Activated T-cell treated with anti-CD3 and anti-CD28 coated beads, Interleukin-2, amount 50 U/mL, for 4 hours (primary cell): ENCODE results near the gene SLC5A1. TPM values are rescaled to one million over a fixed set of nuclear protein-coding genes. Genes with fewer than 3 reads are reported as not detected.
A peak's percentile ranks its signal among the peaks of the same experiment; 100 is the strongest.
"Not testable (repeated sequence)": the region's sequence is repeated elsewhere in the genome, so short reads cannot be mapped to it uniquely, and the experiment has no call there.

Experiments
- ATAC-seq, 2 donors: fragments of 200-7000 bp; cut with Tn5 transposase; one replicate each; pipeline ENCODE4 v1.10.0; 2021
- DNase-seq: peaks from one replicate; pipeline ENCODE4 v3.0.0-alpha.2; 2020
- H3K27me3 Mint-ChIP-seq: one replicate; pipeline ENCODE4 v1.8.0; 2021; ENCODE audit warnings: low read depth, mixed read lengths
- H3K36me3 Mint-ChIP-seq: one replicate; pipeline ENCODE4 v1.8.0; 2022; ENCODE audit warnings: mixed read lengths; ENCODE audit not compliant: insufficient read depth
- H3K4me1 Mint-ChIP-seq: one replicate; pipeline ENCODE4 v1.8.0; 2021; ENCODE audit warnings: low read depth, mixed read lengths
- H3K4me3 Mint-ChIP-seq: one replicate; pipeline ENCODE4 v1.8.0; 2021; ENCODE audit warnings: mild to moderate bottlenecking, moderate library complexity, mixed read lengths
- H3K9me3 Mint-ChIP-seq: one replicate; pipeline ENCODE4 v1.8.0; 2021; ENCODE audit warnings: mixed read lengths
- total RNA-seq, 3 donors: library from RNA; stranded (reverse); gene quantifications; one replicate each; pipeline ENCODE4 v1.2.1, GENCODE V29; 2021

SLC5A1 gene
- total RNA-seq, 3 donors from 2014 or later: not detected

DNA sequence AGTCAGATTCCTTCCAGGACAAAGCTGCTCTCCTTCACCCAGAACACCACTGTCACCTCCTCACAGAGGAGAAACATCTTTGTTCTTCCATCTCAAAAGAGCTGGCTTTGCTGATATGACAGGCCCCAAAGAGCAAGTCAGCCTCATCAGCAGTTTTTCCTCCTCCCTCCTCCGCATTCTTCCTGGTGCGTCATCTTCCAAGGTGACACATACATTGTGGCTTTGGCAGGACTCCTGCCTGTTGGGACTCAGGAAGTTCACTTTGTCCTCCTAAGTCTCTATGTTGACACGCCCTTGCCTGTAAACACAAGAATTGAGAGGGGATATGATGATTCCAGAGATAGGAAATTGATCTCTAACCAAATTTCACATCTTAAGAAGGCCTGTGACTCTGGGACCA is 92.9 kb downstream of the SLC5A1 start:
- H3K4me1 Mint-ChIP-seq: peaks cover 19% of the 10 kb centered on the region
- ATAC-seq, H3K9me3 Mint-ChIP-seq, H3K4me3 Mint-ChIP-seq, H3K36me3 Mint-ChIP-seq, DNase-seq, H3K27me3 Mint-ChIP-seq: not testable (repeated sequence)

DNA sequence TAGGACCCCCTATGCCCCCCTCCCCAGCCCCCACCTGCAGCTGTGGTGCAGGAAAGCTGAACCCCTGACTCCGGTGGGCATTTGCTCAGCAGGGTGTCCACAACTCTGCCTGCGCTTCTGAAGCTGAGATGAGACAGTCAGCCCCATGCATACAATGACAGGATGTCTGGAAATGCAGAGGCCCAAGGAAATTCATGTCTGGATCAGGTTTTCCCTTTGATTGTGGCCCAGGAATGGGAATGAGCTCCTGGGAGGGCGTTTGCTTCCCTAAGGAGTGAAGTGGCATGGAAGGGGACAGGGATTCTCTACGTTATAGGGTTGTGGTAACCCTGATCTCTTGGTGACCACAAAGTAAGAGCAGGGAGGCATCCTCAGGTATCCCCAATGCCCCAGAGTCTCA is 93.8 kb downstream of the SLC5A1 start:
- H3K36me3 Mint-ChIP-seq, ATAC-seq, H3K27me3 Mint-ChIP-seq, DNase-seq, H3K9me3 Mint-ChIP-seq, H3K4me3 Mint-ChIP-seq: not testable (repeated sequence)
- H3K4me1 Mint-ChIP-seq: peaks cover 24% of the 10 kb centered on the region

- H3K36me3 Mint-ChIP-seq, H3K27me3 Mint-ChIP-seq, H3K9me3 Mint-ChIP-seq: not testable (repeated sequence)
- ATAC-seq: peak; percentile 79 to 81
- peak overlapping the region; percentile 78 for H3K4me3 Mint-ChIP-seq
- DNase-seq: peak; percentile 29
- H3K4me1 Mint-ChIP-seq: peaks cover 30% of the 10 kb centered on the region
Observed at GRCh38 chr22:32137731-32138324, 94.8 kb downstream of the SLC5A1 start.

DNA sequence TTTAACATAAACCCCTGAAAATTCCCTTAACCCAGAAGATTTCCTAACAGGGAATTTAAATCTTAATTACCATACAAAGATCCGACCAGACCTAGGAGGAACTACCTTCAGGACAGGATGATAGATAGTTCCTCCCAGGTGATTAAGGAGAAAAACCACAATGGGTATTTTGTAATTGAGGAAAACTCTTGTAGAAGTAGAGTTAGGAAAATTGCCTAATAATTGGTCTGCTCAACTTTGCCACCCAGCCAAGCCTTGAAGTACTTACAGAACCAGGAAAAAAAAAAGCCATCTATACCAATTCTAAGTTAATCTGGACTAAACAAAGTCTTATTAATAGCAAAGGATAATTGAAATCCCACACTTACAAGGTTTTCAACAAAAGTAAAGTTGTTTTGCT is 95.5 kb downstream of the SLC5A1 start:
- Mint-ChIP-seq H3K4me1 (peaks cover 38% of the 10 kb centered on the region), H3K4me3 (peak overlapping the region; percentile 78)
- not testable (repeated sequence) for H3K36me3 Mint-ChIP-seq

DNA sequence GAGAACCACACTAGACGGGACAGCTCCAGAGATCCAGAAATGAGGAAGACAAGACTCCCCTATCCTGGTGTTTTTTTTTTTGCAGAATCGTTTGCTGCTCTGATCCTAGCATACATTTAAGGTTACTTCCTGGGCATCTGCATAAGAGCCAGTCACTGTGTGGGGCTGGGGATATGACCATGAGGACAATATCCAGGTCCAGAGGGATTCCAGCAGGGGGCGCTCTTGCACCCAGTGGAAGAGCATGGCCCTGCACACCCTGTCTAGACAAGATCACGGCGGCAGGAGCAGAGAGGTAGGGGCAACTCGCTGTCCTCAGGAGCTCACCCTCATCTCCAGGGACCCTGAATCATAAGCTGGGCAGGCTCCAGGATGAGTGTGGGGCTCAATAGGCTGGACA is 97.6 kb downstream of the SLC5A1 start:
- H3K36me3 Mint-ChIP-seq, H3K9me3 Mint-ChIP-seq, H3K27me3 Mint-ChIP-seq, H3K4me3 Mint-ChIP-seq, ATAC-seq, DNase-seq: not testable (repeated sequence)
- H3K4me1 Mint-ChIP-seq: peaks cover 53% of the 10 kb centered on the region

More for the DNA sequence above, 95.5 kb downstream of the SLC5A1 start:
- not testable (repeated sequence) for ATAC-seq, DNase-seq, H3K27me3 Mint-ChIP-seq, H3K9me3 Mint-ChIP-seq

DNA sequence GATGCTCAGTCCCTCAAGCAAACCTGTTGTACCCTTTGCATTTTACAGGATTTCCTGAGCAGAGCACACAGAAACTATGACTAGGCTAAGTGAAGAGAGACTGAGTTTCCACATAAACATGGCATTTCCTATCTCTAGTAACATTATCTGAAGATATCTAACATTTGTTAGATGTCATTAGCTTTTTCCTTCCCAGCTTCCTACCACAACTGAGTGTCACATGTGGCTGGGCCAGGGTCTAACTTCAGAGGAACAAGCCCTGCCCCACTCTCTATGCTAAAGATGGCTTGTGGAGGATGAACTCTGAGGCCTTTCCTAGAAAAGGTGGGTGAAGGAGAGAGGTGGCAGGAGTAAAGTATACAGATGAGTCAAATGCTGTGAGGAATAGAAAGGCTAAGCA is 99.5 kb downstream of the SLC5A1 start:
- Mint-ChIP-seq H3K9me3 (peaks cover 3% of the 10 kb centered on the region), H3K36me3 (peaks cover 2% of the 10 kb centered on the region), H3K4me3 (no peak overlapping the region), H3K27me3 (no peaks in the 10 kb centered on the region), H3K4me1 (peaks cover 45% of the 10 kb centered on the region)
- peak; percentile 37 to 47 for ATAC-seq
- peak; percentile 14 for DNase-seq

DNA sequence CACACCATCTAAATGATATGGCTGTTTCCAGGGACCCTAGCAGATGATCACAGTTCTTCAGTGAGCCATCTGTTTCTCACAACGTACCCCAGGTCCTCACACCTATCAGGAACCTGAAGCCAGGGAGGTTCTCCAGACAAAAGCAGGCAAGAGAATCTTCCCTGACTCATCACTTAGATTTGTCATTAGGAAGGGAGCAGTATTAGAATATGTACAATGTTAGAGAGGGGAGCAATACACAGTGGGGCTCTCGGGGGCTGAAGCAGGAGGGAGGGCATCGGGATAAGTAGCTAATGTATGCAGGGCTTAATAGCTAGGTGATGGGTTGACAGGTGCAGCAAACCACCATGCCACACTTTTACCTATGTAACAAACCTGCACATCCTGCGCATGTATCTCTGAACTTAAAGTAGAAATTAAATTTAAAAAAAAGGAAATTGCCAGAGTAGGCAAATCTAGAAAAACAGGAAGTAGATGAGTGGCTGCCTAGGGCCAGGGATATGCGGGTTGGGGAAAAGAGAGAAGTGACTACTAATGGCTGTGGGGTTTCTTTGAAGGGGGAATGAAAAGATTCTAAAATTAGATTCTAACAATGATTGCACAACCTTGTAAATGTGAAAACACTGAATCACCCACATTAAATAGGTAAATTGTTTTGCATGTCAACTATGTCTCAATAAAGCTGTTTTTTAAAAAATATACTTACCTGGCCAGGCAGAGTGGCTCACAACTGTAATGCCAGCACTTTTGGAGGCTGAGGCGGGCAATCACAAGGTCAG is 101.6 kb downstream of the SLC5A1 start:
- Mint-ChIP-seq H3K4me3 (no peak overlapping the region), H3K9me3 (peaks cover 4% of the 10 kb centered on the region), H3K36me3 (peaks cover 3% of the 10 kb centered on the region), H3K27me3 (no peaks in the 10 kb centered on the region), H3K4me1 (peaks cover 37% of the 10 kb centered on the region)
- ATAC-seq (no peak), DNase-seq (no peak)

DNA sequence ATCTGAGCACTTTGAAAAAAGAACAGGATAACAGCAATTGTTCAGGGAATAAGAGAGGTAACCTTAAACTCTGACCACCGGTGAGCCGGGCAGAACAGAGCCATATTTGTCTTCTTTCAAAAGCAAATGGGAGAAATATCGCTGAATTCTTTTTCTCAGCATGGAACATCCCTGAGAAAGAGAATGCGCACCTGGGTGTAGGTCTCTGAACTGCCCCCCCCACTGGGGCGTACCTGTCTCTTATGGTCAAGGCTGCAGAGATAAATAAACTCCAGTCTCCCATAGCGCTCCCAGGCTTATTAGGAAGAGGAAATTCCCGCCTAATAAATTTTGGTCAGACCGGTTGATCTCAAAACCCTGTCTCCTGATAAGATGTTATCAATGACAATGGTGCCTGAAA is 104.1 kb downstream of the SLC5A1 start:
- H3K4me1 Mint-ChIP-seq: peaks cover 32% of the 10 kb centered on the region
- not testable (repeated sequence) for H3K27me3 Mint-ChIP-seq

DNA sequence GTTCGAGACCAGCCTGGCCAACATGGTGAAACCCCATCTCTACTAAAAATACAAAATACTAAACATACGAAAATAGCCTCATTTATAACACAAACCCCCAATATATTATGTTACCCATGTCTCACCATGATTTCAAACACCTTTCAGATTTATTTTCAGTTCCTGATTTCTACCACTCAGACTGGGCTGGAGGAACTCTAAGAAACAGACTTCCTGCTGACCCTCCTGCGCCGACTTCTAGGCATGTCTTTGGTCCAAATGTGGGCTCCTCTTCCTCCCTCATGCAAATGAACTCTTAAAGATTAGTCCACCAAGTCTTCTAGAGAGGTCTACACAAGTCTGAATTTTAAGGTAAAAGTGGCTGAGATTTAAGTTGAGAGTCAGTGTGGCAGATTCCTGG is 105.3 kb downstream of the SLC5A1 start:
- H3K27me3 Mint-ChIP-seq, ATAC-seq, H3K9me3 Mint-ChIP-seq, H3K4me3 Mint-ChIP-seq, DNase-seq, H3K36me3 Mint-ChIP-seq: not testable (repeated sequence)
- H3K4me1 Mint-ChIP-seq: peaks cover 27% of the 10 kb centered on the region

More for the DNA sequence above, 104.1 kb downstream of the SLC5A1 start:
- not testable (repeated sequence) for H3K9me3 Mint-ChIP-seq, DNase-seq, H3K36me3 Mint-ChIP-seq, H3K4me3 Mint-ChIP-seq, ATAC-seq

- peaks cover 12% of the 10 kb centered on the region for H3K4me1 Mint-ChIP-seq
- H3K27me3 Mint-ChIP-seq, H3K9me3 Mint-ChIP-seq, ATAC-seq, DNase-seq, H3K4me3 Mint-ChIP-seq, H3K36me3 Mint-ChIP-seq: not testable (repeated sequence)
Observed at GRCh38 chr22:32150647-32151046, 107.6 kb downstream of the SLC5A1 start.

DNA sequence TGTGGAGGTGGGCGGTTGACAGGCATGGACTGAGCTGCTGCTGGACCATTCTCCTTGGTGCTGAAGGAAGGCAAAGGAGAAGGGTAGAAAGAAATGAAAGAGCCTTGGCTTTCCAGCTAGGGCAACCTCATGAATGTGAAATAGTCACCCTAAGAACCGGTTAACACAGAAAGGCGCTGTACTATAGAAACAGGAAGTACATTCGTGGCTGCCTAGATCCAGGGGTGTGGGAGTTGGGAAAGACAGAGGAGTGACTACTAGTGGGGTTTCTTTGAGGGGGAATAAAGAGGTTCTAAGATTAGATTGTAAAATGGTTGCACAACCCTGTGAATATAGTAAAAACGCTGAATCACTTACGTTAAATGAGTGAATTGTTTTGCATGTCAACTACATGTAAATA is 108.6 kb downstream of the SLC5A1 start:
- ATAC-seq, H3K36me3 Mint-ChIP-seq, H3K4me3 Mint-ChIP-seq, H3K27me3 Mint-ChIP-seq, H3K9me3 Mint-ChIP-seq, DNase-seq: not testable (repeated sequence)
- peaks cover 12% of the 10 kb centered on the region for H3K4me1 Mint-ChIP-seq

DNA sequence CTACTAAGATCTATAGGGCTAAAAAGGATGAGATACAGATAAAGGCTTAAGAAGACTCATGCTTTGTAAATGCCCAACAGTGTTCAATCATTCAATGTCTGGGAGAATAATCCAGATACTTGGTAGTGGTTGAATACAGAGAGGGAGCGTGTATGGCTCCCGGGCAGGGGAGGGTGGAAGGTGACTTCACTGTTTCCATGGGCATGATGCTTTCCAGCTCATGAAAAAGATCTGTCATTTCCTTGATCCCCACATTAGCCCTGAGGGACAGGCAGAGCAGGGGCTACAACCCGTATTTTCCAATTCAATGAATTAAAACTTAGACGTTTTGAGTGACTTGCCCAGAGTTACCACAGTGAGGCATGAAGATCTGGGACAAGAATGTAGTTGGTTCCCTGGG is 111.7 kb downstream of the SLC5A1 start:
- not testable (repeated sequence) for ATAC-seq, H3K9me3 Mint-ChIP-seq, H3K4me3 Mint-ChIP-seq, H3K36me3 Mint-ChIP-seq, H3K27me3 Mint-ChIP-seq, DNase-seq
- peaks cover 12% of the 10 kb centered on the region for H3K4me1 Mint-ChIP-seq

DNA sequence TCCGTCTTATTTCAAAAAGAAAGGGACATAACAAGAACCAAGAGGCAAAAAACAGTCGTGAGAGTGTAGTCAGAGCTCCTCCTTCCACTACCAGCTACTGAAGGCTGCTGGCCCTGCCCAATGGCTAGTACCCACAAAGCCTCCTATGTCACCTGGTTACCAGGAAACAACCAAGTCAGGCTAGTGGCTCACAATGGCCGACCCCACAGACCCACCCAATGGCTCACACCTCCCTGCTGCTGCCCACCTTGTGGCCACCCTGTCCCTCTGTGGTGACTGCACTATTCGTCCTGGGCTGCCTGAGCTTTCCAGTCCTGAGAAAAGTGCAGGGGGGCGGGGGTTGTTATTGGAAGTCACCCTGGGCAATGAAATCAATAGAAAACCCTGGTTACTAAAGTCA is 114.6 kb downstream of the SLC5A1 start:
- H3K27me3 Mint-ChIP-seq, H3K9me3 Mint-ChIP-seq, H3K36me3 Mint-ChIP-seq, DNase-seq, ATAC-seq, H3K4me3 Mint-ChIP-seq: not testable (repeated sequence)
- H3K4me1 Mint-ChIP-seq: peaks cover 10% of the 10 kb centered on the region

GRCh38 chr22:32158712-32159533 is 115.9 kb downstream of the SLC5A1 start, which contains the start of gene C22orf42:
C22orf42 (minus strand) TSS chr22:32159303; CDS start chr22:32159215, 88 bp downstream.
- peaks cover 3% of the 10 kb centered on the region for H3K4me1 Mint-ChIP-seq
- no peak for DNase-seq
- peaks cover 7% of the 10 kb centered on the region for H3K27me3 Mint-ChIP-seq
- H3K4me3 Mint-ChIP-seq: no peak within 1 kb of the TSS
- no peaks in the 10 kb centered on the region for H3K36me3 Mint-ChIP-seq
- no peak for ATAC-seq
- H3K9me3 Mint-ChIP-seq: no peaks in the 10 kb centered on the region
